H1 (cell line): ENCODE measurements around the gene ZDHHC1. TPM values are rescaled to one million over a fixed set of nuclear protein-coding genes. Genes with fewer than 3 reads are reported as not detected.

Experiments used
- CREB1 ChIP-seq: IDR thresholded peaks from 2 replicates; pipeline ENCODE4 v1.6.1; 2012; ENCODE audit warnings: inconsistent platforms
- NANOG ChIP-seq: IDR thresholded peaks from 2 replicates; pipeline ENCODE4 v1.6.1; 2011; ENCODE audit warnings: low read length, low read depth, mild to moderate bottlenecking, inconsistent platforms; ENCODE audit not compliant: insufficient read depth, poor library complexity, severe bottlenecking
- YY1 ChIP-seq: IDR thresholded peaks from 2 replicates; pipeline ENCODE4 v1.6.1; 2011; ENCODE audit warnings: low read depth, mild to moderate bottlenecking, low read length
- polyA plus RNA-seq, 7 experiments: library from polyadenylated mRNA; depleted of rRNA in 3 of 7; stranded (reverse) in 5 of 7; unstranded in 2 of 7; fragments of >200 nt in 5 of 7; fragments of 200-250 nt in 2 of 7; gene quantifications; 1 replicate in 5 of 7; 2 replicates in 1 of 7; 4 replicates in 1 of 7; pipeline versions ENCODE4 v1.2.1 to v1.2.3, GENCODE V29; 2011 to 2013; ENCODE audit warnings: missing spikeins in 2 of 7, mixed read lengths in 2 of 7
- total RNA-seq: library from RNA; stranded (reverse); fragmentation: NEBNext Ultra II Directional; extraction: Animal tissue kit (Norgen Biotek cat#: 25700); gene quantifications from 2 replicates; pipeline ENCODE4 v1.2.1, GENCODE V29; 2021
- TF ChIP-seq, protein P1 (sequence below): IDR thresholded peaks from 2 replicates; pipeline ENCODE4 v1.6.1; 2012; ENCODE audit warnings: inconsistent platforms

ZDHHC1 gene
- total and polyA plus RNA-seq, 2 of the 8 experiments (the other 6 are each of a cell fraction or from before 2014, with no cell fraction given), result 3.1 to 4.9 TPM

DNA sequence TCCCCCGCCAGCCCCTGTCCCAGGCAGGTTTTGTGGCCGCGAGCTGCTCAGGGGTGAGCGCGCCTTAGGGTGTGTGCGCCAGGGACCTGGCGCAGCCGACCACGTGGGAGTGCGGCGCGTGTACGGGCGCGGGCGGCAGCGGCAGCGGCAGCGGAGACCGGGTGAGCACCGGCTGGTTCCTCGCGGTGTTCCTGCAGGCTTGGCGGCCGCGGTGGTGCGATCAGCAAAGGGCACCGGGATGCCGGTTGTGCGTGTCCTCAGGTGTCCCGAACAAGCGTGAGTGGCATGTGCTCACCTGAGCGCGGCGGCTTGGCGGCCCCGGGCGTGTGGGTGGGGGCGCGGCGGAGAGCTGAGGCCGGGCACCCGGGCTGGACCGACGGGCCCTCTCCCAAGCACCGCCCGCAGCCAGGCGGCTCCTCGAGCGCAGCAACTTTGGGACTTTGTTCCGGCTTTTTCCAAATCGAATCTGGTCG is 14.3 kb upstream of the ZDHHC1 start (continued):
- TF ChIP-seq NANOG (no peak), CREB1 (no peak), YY1 (no peak)
- TF ChIP-seq, protein P1, sequence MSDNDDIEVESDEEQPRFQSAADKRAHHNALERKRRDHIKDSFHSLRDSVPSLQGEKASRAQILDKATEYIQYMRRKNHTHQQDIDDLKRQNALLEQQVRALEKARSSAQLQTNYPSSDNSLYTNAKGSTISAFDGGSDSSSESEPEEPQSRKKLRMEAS, result peak; percentile 95
